Measurements from ENCODE around the gene AQR. TPM values are rescaled to one million over a fixed set of nuclear protein-coding genes. Genes with fewer than 3 reads are reported as not detected.

AQR gene
- total RNA-seq, 4 donors from 2014 or later = 21.1 to 35.5 (median 28.1) TPM

DNA sequence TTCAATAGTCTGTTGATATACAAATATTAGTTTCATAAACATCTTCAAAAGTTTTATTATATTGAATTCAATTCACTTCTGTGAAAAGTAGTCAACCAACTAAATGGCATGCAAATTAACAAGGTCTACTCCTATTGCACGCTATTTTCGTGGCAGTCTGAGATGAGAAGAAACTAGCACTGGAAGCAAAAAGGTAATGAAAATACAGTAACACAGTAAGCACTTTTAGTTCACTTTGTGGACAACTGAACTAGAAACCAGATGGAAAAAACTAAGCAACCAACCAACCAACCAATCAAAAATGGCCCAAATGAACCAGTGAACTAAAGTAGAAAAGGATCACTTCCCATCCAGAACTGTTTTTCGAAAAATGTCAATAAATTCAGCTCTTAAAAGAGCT is 118.5 kb downstream of the AQR start:
- peaks cover 0 to 6% (median 0%) of the 10 kb centered on the region in 3 donors for H3K36me3 ChIP-seq
- H3K27me3 ChIP-seq = no peaks in the 10 kb centered on the region
- no peak overlapping the region for H3K4me3 ChIP-seq
- no peak for DNase-seq
- no peaks in the 10 kb centered on the region for H3K9me3 ChIP-seq
- no peak overlapping the region for H3K27ac ChIP-seq
- TF ChIP-seq POLR2A (IDR thresholded peaks at IDR 0.05) = no peak
- TF ChIP-seq, protein P1, sequence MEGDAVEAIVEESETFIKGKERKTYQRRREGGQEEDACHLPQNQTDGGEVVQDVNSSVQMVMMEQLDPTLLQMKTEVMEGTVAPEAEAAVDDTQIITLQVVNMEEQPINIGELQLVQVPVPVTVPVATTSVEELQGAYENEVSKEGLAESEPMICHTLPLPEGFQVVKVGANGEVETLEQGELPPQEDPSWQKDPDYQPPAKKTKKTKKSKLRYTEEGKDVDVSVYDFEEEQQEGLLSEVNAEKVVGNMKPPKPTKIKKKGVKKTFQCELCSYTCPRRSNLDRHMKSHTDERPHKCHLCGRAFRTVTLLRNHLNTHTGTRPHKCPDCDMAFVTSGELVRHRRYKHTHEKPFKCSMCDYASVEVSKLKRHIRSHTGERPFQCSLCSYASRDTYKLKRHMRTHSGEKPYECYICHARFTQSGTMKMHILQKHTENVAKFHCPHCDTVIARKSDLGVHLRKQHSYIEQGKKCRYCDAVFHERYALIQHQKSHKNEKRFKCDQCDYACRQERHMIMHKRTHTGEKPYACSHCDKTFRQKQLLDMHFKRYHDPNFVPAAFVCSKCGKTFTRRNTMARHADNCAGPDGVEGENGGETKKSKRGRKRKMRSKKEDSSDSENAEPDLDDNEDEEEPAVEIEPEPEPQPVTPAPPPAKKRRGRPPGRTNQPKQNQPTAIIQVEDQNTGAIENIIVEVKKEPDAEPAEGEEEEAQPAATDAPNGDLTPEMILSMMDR (IDR thresholded peaks at IDR 0.05) = no peak
- peaks cover 0 to 5% (median 0%) of the 10 kb centered on the region in 4 donors for H3K4me1 ChIP-seq

DNA sequence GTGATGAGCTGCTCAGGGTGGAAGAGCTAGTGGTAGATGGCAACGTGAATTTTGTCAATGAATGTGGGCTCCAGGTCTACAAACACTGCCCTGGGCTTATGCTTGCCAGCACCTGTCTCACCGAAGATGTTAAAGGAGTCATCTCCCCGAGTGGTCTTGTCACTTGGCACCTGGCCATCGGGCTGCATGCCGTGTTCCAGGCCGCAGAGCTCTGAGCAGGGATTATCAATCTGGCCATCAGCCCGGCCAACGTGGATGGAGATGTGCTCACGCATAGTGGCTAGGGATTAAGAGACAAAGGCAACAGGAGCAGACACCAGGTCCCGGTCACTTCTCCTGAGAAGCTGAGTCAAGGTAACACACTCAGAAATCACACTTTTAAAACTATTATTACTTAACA is 119.4 kb downstream of the AQR start:
- no peaks in the 10 kb centered on the region for H3K36me3 ChIP-seq
- H3K4me1 ChIP-seq = no peaks in the 10 kb centered on the region
- H3K9me3 ChIP-seq = no peaks in the 10 kb centered on the region
- H3K27ac ChIP-seq = no peak overlapping the region
- TF ChIP-seq, protein P1 (IDR thresholded peaks at IDR 0.05) = no peak
- no peak for TF ChIP-seq POLR2A (IDR thresholded peaks at IDR 0.05)
- H3K4me3 ChIP-seq = no peak overlapping the region
- no peak for DNase-seq
- H3K27me3 ChIP-seq = no peaks in the 10 kb centered on the region

DNA sequence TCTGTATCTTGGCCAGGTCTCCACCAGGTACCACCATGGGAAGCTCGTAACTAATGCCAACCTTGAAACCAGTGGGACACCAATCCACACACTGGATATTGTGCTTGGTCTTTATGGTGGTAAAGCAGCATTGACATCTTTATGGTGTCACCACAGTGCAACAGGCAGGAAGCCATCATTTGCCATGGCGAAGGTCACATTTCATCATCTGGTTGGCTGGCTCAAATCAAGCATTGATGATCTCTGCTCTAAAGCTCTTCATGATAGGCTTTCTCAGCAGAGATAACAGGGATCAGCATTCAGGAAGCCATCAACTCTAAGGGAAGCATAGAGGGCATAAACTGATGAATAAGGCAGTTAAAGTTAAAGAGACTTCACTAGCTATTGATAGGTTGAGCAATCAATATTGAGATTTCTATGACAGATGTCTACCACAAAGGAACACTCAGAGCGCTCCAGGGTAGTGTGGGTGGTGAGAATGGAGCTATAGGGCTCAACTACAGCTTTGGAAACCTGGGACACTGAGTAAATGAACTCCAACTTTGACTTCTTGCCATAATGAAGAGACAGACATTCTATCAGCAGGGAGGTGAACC is 120.1 kb downstream of the AQR start:
- no peak for DNase-seq
- H3K4me1 ChIP-seq = no peaks in the 10 kb centered on the region
- H3K27ac ChIP-seq = no peak overlapping the region
- H3K4me3 ChIP-seq = no peak overlapping the region
- no peaks in the 10 kb centered on the region for H3K9me3 ChIP-seq
- TF ChIP-seq, protein P1 (IDR thresholded peaks at IDR 0.05) = no peak
- no peak for TF ChIP-seq POLR2A (IDR thresholded peaks at IDR 0.05)
- H3K36me3 ChIP-seq = no peaks in the 10 kb centered on the region
- H3K27me3 ChIP-seq = no peaks in the 10 kb centered on the region

DNA sequence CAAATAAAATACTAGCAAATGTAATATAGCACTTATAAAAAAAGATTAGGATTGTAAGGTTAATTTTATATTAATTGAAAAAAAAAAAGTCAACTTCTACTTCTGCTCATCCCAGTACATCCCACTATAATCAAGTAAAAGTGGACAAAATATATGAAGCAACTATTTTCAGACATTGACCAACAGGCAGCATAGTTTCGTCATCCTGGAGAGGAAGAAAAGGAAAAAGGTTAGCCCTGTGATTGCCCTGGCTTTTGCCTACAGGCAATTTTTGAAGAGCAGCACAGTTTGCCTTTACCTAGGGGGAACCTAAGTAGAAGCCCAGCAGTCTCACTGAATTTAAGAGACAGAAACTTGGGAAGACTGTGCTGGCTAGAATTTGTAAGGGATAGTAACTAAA is 121.9 kb downstream of the AQR start:
- H3K27me3 ChIP-seq = no peaks in the 10 kb centered on the region
- TF ChIP-seq, protein P1 (IDR thresholded peaks at IDR 0.05) = no peak
- no peak for TF ChIP-seq POLR2A (IDR thresholded peaks at IDR 0.05)
- no peak for DNase-seq
- H3K9me3 ChIP-seq = no peaks in the 10 kb centered on the region
- no peak overlapping the region for H3K4me3 ChIP-seq
- H3K36me3 ChIP-seq = no peaks in the 10 kb centered on the region
- H3K4me1 ChIP-seq = no peaks in the 10 kb centered on the region
- H3K27ac ChIP-seq = no peak overlapping the region

DNA sequence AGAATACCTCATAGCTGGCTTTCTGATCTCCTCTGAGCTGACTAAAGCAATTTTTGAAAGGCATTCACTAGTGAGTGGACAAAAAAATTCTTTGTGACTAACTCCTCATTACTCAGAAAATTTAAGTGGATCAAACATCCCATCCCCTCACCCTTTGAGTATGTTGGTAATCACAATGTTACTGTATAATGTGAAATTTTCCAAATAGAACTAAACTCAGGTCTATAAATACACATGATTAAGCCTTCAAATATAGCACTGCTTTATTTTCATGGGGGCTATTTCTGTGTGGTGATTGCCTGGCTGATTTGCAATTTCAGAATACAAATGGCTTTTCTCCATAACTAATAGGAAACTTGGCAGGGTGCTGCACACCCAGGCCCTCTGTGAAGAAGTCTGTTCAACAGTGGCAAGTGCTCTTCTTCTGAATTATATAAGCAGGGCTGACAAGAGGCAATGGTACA is 128.2 kb downstream of the AQR start:
- DNase-seq = no peak

More for the DNA sequence above, 128.2 kb downstream of the AQR start:
- no peak overlapping the region for H3K4me3 ChIP-seq
- no peaks in the 10 kb centered on the region for H3K9me3 ChIP-seq
- TF ChIP-seq, protein P1 (IDR thresholded peaks at IDR 0.05) = no peak
- TF ChIP-seq POLR2A (IDR thresholded peaks at IDR 0.05) = no peak
- no peaks in the 10 kb centered on the region for H3K4me1 ChIP-seq
- H3K27ac ChIP-seq = no peak overlapping the region
- no peaks in the 10 kb centered on the region for H3K27me3 ChIP-seq
- no peaks in the 10 kb centered on the region for H3K36me3 ChIP-seq
